K562 (cell line): ENCODE data around the gene CDC45. TPM values are rescaled to one million over a fixed set of nuclear protein-coding genes. Genes with fewer than 3 reads are reported as not detected.

Experiments used
- ASH1L ChIP-seq: fragments of 450-650 bp; IDR thresholded peaks from 2 replicates; pipeline ENCODE4 v1.6.1; 2018; ENCODE audit warnings: borderline replicate concordance, mild to moderate bottlenecking, low read depth; ENCODE audit not compliant: partially characterized antibody
- CXXC5 ChIP-seq: fragments of 250-450 bp; sonication (Bioruptor Pico); IDR thresholded peaks from 2 replicates; pipeline ENCODE4 v1.8.0; 2022; ENCODE audit warnings: inconsistent platforms, mild to moderate bottlenecking, moderate library complexity
- HMGN3 ChIP-seq: IDR thresholded peaks from 2 replicates; pipeline ENCODE4 v1.6.1; 2011; ENCODE audit warnings: borderline replicate concordance, low read depth, mild to moderate bottlenecking, mixed read lengths, low read length; ENCODE audit not compliant: insufficient read length; ENCODE audit errors: extremely low read depth
- IRF2 ChIP-seq: sonication (generic); formaldehyde crosslinking; IDR thresholded peaks from 2 replicates; pipeline ENCODE4 v1.8.1; 2022; ENCODE audit warnings: mild to moderate bottlenecking, missing genetic modification reagents
- L3MBTL2 ChIP-seq: fragments of 450-650 bp; IDR thresholded peaks from 2 replicates; pipeline ENCODE4 v1.6.1; 2016; ENCODE audit warnings: mild to moderate bottlenecking, moderate library complexity
- PCBP1 ChIP-seq: fragments of 200-400 bp; formaldehyde crosslinking; IDR thresholded peaks from 2 replicates; pipeline ENCODE4 v1.6.1; 2018; ENCODE audit warnings: mild to moderate bottlenecking, low read depth, low read length; ENCODE audit not compliant: poor library complexity, severe bottlenecking
- PHB ChIP-seq: fragments of 250-450 bp; sonication (Bioruptor Pico); IDR thresholded peaks from 2 replicates; pipeline ENCODE4 v1.5.0; 2021
- RBM39 ChIP-seq: fragments of 200-400 bp; formaldehyde crosslinking; optimal IDR thresholded peaks from 2 replicates; pipeline ENCODE3; 2018; ENCODE audit warnings: low read depth, low read length
- SMAD2 ChIP-seq: fragments of 150-350 bp; IDR thresholded peaks from 2 replicates; pipeline ENCODE4 v1.6.1; 2014; ENCODE audit warnings: low read depth, mild to moderate bottlenecking, low read length
- ZNF431 ChIP-seq: sonication (generic); formaldehyde crosslinking; IDR thresholded peaks from 2 replicates; pipeline ENCODE4 v1.8.0; 2022; ENCODE audit warnings: mild to moderate bottlenecking, missing genetic modification reagents
- polyA plus RNA-seq, 8 experiments: library from polyadenylated mRNA; depleted of rRNA in 4 of 8; stranded (reverse) in 5 of 8; unstranded in 3 of 8; fragments of >200 nt; fragmentation: Nextera tagmentation in 2 of 8; fragmentation: Illumina TruSeq in 1 of 8; extraction: Ambion mirVana in 2 of 8; extraction: Trizol in 1 of 8; gene quantifications; 2 replicates each; pipeline versions ENCODE4 v1.2.1 to v1.2.3, GENCODE V29; 2011 to 2014; ENCODE audit warnings: inconsistent platforms in 1 of 8, missing spikeins in 1 of 8
- total RNA-seq, 7 experiments: library from RNA; depleted of rRNA in 6 of 7; stranded (reverse); fragments of >200 nt in 6 of 7; fragmentation: Illumina TruSeq in 2 of 7; extraction: Trizol in 2 of 7; gene quantifications; 2 replicates each; pipeline versions ENCODE4 v1.2.1 to v1.2.3, GENCODE V29; 2011 to 2021; ENCODE audit warnings: low replicate concordance in 1 of 7
- TF ChIP-seq, protein P1 (sequence below), 2 experiments: fragments of 450-650 bp in 1 of 2; sonication (generic) in 1 of 2; formaldehyde crosslinking in 1 of 2; IDR thresholded peaks; 2 replicates each; pipeline versions ENCODE4 v1.7.1 to v1.9.0; 2016 to 2022; ENCODE audit warnings: inconsistent platforms in 1 of 2, mild to moderate bottlenecking in 1 of 2, missing genetic modification reagents in 1 of 2
- TF ChIP-seq, protein P2 (sequence below): sonication (generic); formaldehyde crosslinking; IDR thresholded peaks from 2 replicates; pipeline ENCODE4 v1.8.0; 2022; ENCODE audit warnings: mild to moderate bottlenecking, missing genetic modification reagents

Gene CDC45
- total and polyA plus RNA-seq, 9 of the 15 experiments (the other 6 are each of a cell fraction or from before 2014, with no cell fraction given), result 251 to 580 (median 410) TPM

DNA sequence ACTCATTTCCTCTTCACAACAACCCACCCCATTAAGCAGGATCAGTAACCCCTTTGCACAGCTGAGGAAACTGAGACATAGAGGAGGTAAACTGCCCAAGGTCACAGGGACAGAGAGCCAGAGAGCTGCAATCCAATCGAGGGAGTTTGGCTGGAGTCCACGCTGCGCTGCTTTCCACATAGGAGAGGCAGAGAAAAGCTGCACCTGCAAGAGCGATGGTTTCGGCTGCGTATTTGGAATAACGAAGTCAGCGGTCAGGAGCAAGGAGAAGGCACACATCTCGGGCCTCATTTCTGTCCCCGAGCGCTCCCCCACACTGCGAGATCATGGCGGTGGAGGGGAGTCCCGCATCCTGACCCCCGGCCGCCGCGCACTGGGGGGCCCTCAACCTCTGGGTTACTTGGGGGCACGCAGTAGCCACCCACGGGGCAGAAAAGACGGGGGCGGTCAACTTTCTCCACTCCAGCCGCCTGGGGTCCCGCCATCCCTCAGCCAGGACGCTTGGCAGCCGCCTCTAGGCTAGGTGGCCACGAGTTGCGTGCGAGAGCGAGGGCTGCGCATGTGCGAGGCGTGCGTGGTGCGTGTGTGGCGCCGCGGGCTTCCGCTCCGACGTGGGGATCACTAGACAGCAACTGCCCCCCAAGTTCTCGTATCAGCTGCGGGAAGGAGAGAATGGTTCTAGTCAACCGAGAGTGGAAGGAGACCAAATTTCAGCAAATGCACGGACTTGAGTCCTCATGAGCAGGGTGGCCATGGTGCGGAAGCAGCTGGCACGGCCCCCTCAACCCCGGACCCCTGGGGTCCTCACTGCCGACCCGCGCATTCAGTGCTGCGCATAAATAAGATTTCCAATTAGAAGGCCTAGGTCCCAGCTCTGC lies 86.8 kb downstream of the CDC45 start (continued):
- TF ChIP-seq, protein P1, sequence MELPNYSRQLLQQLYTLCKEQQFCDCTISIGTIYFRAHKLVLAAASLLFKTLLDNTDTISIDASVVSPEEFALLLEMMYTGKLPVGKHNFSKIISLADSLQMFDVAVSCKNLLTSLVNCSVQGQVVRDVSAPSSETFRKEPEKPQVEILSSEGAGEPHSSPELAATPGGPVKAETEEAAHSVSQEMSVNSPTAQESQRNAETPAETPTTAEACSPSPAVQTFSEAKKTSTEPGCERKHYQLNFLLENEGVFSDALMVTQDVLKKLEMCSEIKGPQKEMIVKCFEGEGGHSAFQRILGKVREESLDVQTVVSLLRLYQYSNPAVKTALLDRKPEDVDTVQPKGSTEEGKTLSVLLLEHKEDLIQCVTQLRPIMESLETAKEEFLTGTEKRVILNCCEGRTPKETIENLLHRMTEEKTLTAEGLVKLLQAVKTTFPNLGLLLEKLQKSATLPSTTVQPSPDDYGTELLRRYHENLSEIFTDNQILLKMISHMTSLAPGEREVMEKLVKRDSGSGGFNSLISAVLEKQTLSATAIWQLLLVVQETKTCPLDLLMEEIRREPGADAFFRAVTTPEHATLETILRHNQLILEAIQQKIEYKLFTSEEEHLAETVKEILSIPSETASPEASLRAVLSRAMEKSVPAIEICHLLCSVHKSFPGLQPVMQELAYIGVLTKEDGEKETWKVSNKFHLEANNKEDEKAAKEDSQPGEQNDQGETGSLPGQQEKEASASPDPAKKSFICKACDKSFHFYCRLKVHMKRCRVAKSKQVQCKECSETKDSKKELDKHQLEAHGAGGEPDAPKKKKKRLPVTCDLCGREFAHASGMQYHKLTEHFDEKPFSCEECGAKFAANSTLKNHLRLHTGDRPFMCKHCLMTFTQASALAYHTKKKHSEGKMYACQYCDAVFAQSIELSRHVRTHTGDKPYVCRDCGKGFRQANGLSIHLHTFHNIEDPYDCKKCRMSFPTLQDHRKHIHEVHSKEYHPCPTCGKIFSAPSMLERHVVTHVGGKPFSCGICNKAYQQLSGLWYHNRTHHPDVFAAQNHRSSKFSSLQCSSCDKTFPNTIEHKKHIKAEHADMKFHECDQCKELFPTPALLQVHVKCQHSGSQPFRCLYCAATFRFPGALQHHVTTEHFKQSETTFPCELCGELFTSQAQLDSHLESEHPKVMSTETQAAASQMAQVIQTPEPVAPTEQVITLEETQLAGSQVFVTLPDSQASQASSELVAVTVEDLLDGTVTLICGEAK (IDR thresholded peaks at IDR 0.05), result no peak
- TF ChIP-seq, protein P1 (CRISPR knock-in tag; IDR thresholded peaks at IDR 0.05), result peak; percentile 73
- TF ChIP-seq PCBP1 (peak; percentile 32), HMGN3 (peak; percentile 55), PHB (CRISPR knock-in tag) (peak; percentile 7; the same call in 1 of the 2 replicates), ZNF431 (CRISPR knock-in tag) (no peak), L3MBTL2 (peak; percentile 84), SMAD2 (no peak), RBM39 (peak; percentile 45), ASH1L (no peak), CXXC5 (CRISPR knock-in tag) (peak; percentile 75), IRF2 (CRISPR knock-in tag) (peak; percentile 66; the same call in 1 of the 2 replicates)
- TF ChIP-seq, protein P2, sequence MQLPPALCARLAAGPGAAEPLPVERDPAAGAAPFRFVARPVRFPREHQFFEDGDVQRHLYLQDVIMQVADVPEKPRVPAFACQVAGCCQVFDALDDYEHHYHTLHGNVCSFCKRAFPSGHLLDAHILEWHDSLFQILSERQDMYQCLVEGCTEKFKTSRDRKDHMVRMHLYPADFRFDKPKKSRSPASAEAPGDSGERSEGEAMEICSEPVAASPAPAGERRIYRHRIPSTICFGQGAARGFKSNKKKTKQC, result peak; percentile 97
